ENCODE results near the gene SCAMP5. TPM values are rescaled to one million over a fixed set of nuclear protein-coding genes. Genes with fewer than 3 reads are reported as not detected.
A peak's percentile ranks its signal among the peaks of the same experiment; 100 is the strongest.

Gene SCAMP5
- total RNA-seq, 1 experiment from 2014 or later, result 0.29 TPM

- no peaks in the 10 kb centered on the region for H3K36me3 ChIP-seq
- H3K4me1 ChIP-seq (replicated peaks), result no peaks in the 10 kb centered on the region
- no peaks in the 10 kb centered on the region for H3K9me3 ChIP-seq (replicated peaks)
- no peak overlapping the region for H3K27ac ChIP-seq
- no peaks in the 10 kb centered on the region for H3K27me3 ChIP-seq (replicated peaks)
- DNase-seq (ENCODE audit: low read depth in 1 of 2, low spot score in 2 of 2), result no peak
- no peak overlapping the region for H3K4me3 ChIP-seq
These were observed 21.1 kb downstream of the SCAMP5 start for GRCh38 chr15:75016431-75016830.

DNA sequence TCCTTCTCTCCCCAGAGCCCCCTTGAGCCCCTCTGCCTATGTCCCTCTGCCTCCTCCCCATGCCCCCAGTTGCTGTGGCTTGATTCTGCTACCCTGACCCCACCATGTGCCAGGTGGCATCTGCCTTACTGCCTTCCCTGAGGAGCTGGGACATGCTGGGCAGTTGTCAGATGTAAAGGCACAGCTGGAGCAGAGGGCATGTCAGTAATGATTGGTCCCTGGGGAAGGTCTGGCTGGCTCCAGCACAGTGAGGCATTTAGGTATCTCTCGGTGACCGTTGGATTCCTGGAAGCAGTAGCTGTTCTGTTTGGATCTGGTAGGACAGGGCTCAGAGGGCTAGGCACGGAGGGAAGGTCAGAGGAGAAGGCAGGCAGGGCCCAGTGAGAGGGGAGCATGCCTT is 24.6 kb downstream of the SCAMP5 start:
- Histone ChIP-seq H3K27me3 (replicated peaks) (no peaks in the 10 kb centered on the region), H3K4me3 (no peak overlapping the region), H3K4me1 (replicated peaks) (no peaks in the 10 kb centered on the region), H3K9me3 (replicated peaks) (no peaks in the 10 kb centered on the region), H3K36me3 (no peaks in the 10 kb centered on the region), H3K27ac (no peak overlapping the region)
- DNase-seq (ENCODE audit: low read depth in 1 of 2, low spot score in 2 of 2), result no peak

GRCh38 chr15:75021341-75021740 is 26.0 kb downstream of the SCAMP5 start:
- DNase-seq (ENCODE audit: low read depth in 1 of 2, low spot score in 2 of 2), result no peak
- Histone ChIP-seq H3K36me3 (peaks cover 7% of the 10 kb centered on the region; the same call in 1 of the 2 replicates), H3K9me3 (replicated peaks) (no peaks in the 10 kb centered on the region), H3K4me3 (no peak overlapping the region), H3K4me1 (replicated peaks) (no peaks in the 10 kb centered on the region), H3K27ac (no peak overlapping the region), H3K27me3 (replicated peaks) (no peaks in the 10 kb centered on the region)

DNA sequence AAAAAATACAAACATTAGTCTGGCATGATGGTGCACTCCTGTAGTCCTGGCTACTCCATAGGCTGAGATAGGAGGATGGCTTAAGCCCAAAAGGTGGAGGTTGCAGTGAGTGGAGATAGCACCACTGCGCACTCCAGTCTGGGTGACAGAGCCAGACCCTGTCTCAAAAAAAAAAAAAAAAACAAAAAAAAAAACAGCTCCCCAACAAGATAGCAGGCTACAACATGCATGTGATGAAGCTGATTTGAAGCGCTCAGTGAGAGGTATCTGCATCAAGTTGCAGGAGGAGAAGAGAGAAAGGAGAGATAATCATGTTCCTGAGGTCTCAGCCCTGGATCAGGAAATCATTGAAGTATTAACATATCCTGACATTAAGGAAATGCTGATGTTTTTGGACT is 27.4 kb downstream of the SCAMP5 start:
- H3K4me1 ChIP-seq (replicated peaks), result no peaks in the 10 kb centered on the region
- H3K27me3 ChIP-seq (replicated peaks), result no peaks in the 10 kb centered on the region
- peaks cover 7% of the 10 kb centered on the region; the same call in 1 of the 2 replicates for H3K36me3 ChIP-seq
- no peak overlapping the region; the same call in 1 of the 2 replicates for H3K27ac ChIP-seq
- DNase-seq (ENCODE audit: low read depth in 1 of 2, low spot score in 2 of 2), result no peak
- H3K4me3 ChIP-seq, result no peak overlapping the region
- no peaks in the 10 kb centered on the region for H3K9me3 ChIP-seq (replicated peaks)

- H3K9me3 ChIP-seq (replicated peaks), result no peaks in the 10 kb centered on the region
- peak; percentile 90 to 97 for DNase-seq (ENCODE audit: low read depth in 1 of 2, low spot score in 2 of 2)
These were observed 28.0 kb downstream of the SCAMP5 start, which contains the start of gene PPCDC for GRCh38 chr15:75023181-75023871. Gene PPCDC (plus strand): TSS chr15:75023590. CDS start chr15:75028319, 4,729 bp downstream.

DNA sequence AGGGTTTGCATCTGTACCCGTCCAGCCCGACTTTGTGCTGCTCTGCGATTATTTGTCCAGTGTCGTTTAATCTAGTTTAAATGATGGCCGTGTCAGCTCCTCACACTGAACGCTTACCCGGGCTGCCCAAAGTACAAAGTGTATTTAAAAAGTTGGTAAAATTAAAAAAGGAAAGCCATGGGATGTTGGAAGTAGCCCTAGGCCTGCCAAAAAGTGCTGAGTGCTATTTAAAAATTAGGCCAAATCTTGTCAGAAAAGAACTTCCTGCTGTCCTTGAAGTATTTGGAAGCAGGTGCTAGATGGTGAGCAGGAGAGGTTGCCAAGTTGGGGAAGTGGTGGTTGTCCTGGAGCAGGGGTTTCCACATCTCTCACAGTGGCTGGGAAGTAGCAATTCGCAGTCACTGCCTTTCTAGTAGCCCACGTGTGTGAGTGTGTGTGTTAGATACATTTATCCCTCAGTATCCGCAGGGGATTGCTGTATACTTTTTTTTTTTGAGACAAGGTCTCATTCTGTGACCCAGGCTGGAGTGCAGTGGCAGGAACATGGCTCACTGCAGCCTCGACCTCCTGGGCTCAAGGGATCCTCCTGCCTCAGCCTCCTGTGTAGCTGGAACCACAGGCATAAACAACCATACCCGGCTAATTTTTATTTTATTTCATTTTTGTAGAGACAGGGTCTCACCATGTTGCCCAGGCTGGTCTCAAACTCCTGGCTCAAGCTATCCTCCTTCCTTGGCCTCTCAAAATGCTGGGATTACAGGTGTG is 28.7 kb downstream of the SCAMP5 start:
- Histone ChIP-seq H3K9me3 (replicated peaks) (no peaks in the 10 kb centered on the region), H3K36me3 (peaks cover 7% of the 10 kb centered on the region; the same call in 1 of the 2 replicates), H3K4me3 (peak overlapping the region; percentile 78), H3K27me3 (replicated peaks) (no peaks in the 10 kb centered on the region), H3K27ac (peak overlapping the region; percentile 70), H3K4me1 (replicated peaks) (peaks cover under 1% of the 10 kb centered on the region; the same call in 1 of the 2 replicates)
- peak in 1 of 2 experiments; percentile 27 for DNase-seq (ENCODE audit: low read depth in 1 of 2, low spot score in 2 of 2)

More at GRCh38 chr15:75023181-75023871, 28.0 kb downstream of the SCAMP5 start, which contains the start of gene PPCDC:
- Histone ChIP-seq H3K4me3 (peak within 1 kb of the TSS; percentile 78), H3K36me3 (peaks cover 7% of the 10 kb centered on the region; the same call in 1 of the 2 replicates), H3K4me1 (replicated peaks) (no peaks in the 10 kb centered on the region), H3K27me3 (replicated peaks) (no peaks in the 10 kb centered on the region), H3K27ac (peak within 1 kb of the TSS; percentile 70)

DNA sequence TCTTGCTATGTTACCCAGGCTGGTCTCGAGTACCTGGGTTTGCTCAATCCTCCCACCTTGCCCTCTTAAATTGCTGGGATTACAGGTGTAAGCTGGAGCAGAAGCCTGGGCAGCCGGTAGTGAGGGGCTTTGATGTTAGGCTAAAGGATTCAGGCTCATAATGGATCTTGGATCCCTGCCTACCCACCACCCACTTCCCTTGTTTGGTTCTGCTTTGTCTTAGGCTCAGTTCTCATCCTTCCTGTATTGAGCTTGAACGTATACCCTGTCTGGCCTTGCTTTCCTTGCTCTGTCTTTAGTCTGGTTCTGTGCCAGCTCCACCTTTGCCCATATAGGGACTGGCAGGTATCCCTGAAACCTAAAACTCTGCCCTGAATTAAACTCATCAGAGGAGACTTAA is 29.7 kb downstream of the SCAMP5 start:
- DNase-seq (ENCODE audit: low read depth in 1 of 2, low spot score in 2 of 2), result no peak
- H3K9me3 ChIP-seq (replicated peaks), result no peaks in the 10 kb centered on the region
- H3K4me1 ChIP-seq (replicated peaks), result peaks cover 11% of the 10 kb centered on the region
- no peak overlapping the region for H3K4me3 ChIP-seq
- peaks cover 7% of the 10 kb centered on the region; the same call in 1 of the 2 replicates for H3K36me3 ChIP-seq
- H3K27me3 ChIP-seq (replicated peaks), result no peaks in the 10 kb centered on the region
- no peak overlapping the region for H3K27ac ChIP-seq

- Histone ChIP-seq H3K4me1 (replicated peaks) (peaks cover 17% of the 10 kb centered on the region), H3K9me3 (replicated peaks) (no peaks in the 10 kb centered on the region), H3K4me3 (no peak overlapping the region), H3K36me3 (peaks cover 12% of the 10 kb centered on the region; the same call in 1 of the 2 replicates), H3K27ac (no peak overlapping the region), H3K27me3 (replicated peaks) (no peaks in the 10 kb centered on the region)
- no peak for DNase-seq (ENCODE audit: low read depth in 1 of 2, low spot score in 2 of 2)
These were observed 30.3 kb downstream of the SCAMP5 start for GRCh38 chr15:75025548-75026260.

GRCh38 chr15:75027551-75027950 is 32.2 kb downstream of the SCAMP5 start:
- no peak overlapping the region for H3K27ac ChIP-seq
- H3K27me3 ChIP-seq (replicated peaks), result no peaks in the 10 kb centered on the region
- H3K9me3 ChIP-seq (replicated peaks), result no peaks in the 10 kb centered on the region
- peaks cover 13% of the 10 kb centered on the region; the same call in 1 of the 2 replicates for H3K36me3 ChIP-seq
- no peak overlapping the region for H3K4me3 ChIP-seq
- peaks cover 26% of the 10 kb centered on the region for H3K4me1 ChIP-seq (replicated peaks)
- DNase-seq (ENCODE audit: low read depth in 1 of 2, low spot score in 2 of 2), result no peak

GRCh38 chr15:75028991-75029377 is 33.6 kb downstream of the SCAMP5 start:
- no peaks in the 10 kb centered on the region for H3K9me3 ChIP-seq (replicated peaks)
- H3K27ac ChIP-seq, result no peak overlapping the region
- DNase-seq (ENCODE audit: low read depth in 1 of 2, low spot score in 2 of 2), result no peak
- no peak overlapping the region for H3K4me3 ChIP-seq
- peaks cover 13% of the 10 kb centered on the region; the same call in 1 of the 2 replicates for H3K36me3 ChIP-seq
- peaks cover 26% of the 10 kb centered on the region for H3K4me1 ChIP-seq (replicated peaks)
- H3K27me3 ChIP-seq (replicated peaks), result no peaks in the 10 kb centered on the region

GRCh38 chr15:75029378-75030022 is 34.1 kb downstream of the SCAMP5 start:
- Histone ChIP-seq H3K9me3 (replicated peaks) (no peaks in the 10 kb centered on the region), H3K4me1 (replicated peaks) (peaks cover 26% of the 10 kb centered on the region), H3K27ac (peak overlapping the region; percentile 48), H3K27me3 (replicated peaks) (no peaks in the 10 kb centered on the region), H3K4me3 (no peak overlapping the region), H3K36me3 (peaks cover 13% of the 10 kb centered on the region; the same call in 1 of the 2 replicates)
- DNase-seq (ENCODE audit: low read depth in 1 of 2, low spot score in 2 of 2), result peak; percentile 88 to 93

- DNase-seq (ENCODE audit: low read depth in 1 of 2, low spot score in 2 of 2), result no peak
- H3K4me1 ChIP-seq (replicated peaks), result peaks cover 26% of the 10 kb centered on the region
- peaks cover 13% of the 10 kb centered on the region; the same call in 1 of the 2 replicates for H3K36me3 ChIP-seq
- no peak overlapping the region for H3K4me3 ChIP-seq
- no peaks in the 10 kb centered on the region for H3K9me3 ChIP-seq (replicated peaks)
- H3K27ac ChIP-seq, result peak overlapping the region; percentile 48
- H3K27me3 ChIP-seq (replicated peaks), result no peaks in the 10 kb centered on the region
These were observed 34.7 kb downstream of the SCAMP5 start for GRCh38 chr15:75030023-75030413.

DNA sequence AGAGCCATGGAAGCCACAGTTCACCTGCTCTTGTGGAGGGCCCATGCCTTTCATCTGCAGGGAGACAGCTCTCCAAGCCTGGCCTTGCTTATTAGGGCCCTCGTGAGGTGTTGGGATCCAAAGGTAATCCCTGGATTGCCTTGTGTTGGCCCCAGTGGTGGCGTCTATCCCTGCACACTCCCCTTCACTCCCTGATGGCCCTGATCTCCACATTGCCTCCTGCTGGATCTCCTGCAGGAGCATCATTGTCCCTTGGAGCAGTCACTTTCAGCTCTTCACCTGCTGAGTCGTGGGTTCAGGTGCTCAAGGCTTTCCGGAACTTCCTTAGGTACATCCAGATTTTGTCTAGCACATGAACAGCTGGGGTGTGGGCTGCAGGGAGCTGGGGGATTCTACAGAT is 35.1 kb downstream of the SCAMP5 start:
- peak overlapping the region; percentile 48; the same call in 1 of the 2 replicates for H3K27ac ChIP-seq

More for the DNA sequence above, 35.1 kb downstream of the SCAMP5 start:
- Histone ChIP-seq H3K36me3 (peaks cover 10% of the 10 kb centered on the region; the same call in 1 of the 2 replicates), H3K4me3 (no peak overlapping the region), H3K4me1 (replicated peaks) (peaks cover 26% of the 10 kb centered on the region), H3K9me3 (replicated peaks) (no peaks in the 10 kb centered on the region), H3K27me3 (replicated peaks) (no peaks in the 10 kb centered on the region)
- no peak for DNase-seq (ENCODE audit: low read depth in 1 of 2, low spot score in 2 of 2)

Data from SJSA1 (cell line).